HG03442 (cell line): Measurements from ENCODE around the gene RAPGEF4.

ENCODE experiments used
- ATAC-seq: cut with Tn5 transposase; IDR thresholded peaks from one replicate; pipeline ENCODE4 v1.9.1; 2021; ENCODE audit warnings: mild to moderate bottlenecking, moderate library complexity; ENCODE audit not compliant: unreplicated experiment

The RAPGEF4 gene

DNA sequence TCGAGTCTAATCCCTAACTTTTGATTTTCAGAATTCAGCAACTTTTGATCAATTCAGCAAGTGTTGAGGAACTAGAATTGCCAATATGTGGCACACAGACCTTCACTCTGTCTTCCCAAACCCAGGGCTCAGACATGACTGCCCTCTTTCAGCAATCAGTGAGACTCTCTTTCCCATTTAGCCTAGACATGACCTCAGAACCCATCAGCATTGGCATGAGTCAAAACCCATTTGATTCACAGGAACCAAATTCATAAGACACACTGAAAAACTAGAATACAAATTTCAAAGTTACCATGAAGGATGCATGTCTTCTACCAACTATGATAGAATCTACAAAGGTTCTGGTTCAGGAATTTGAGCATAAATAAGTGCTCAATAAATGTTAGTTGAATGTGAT is 226.4 kb downstream of the RAPGEF4 start:
- no peak for ATAC-seq

DNA sequence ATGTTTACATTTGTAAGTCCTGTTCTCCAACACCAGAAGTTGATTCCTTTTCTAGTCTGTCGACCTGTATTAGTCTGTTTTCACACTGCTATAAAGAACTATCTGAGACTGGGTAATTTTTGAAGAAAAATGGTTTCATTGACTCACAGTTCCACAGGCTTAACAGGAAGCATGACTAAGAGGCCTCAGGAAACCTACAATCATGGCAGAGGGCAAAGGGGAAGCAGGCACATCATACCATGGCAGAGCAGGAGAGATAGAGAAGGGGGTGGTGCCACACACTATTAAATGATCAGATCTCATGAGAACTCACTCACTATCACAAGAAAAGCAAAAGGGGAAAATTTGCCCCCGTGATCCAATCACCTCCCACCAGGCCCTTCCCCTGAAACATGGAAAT is 227.2 kb downstream of the RAPGEF4 start:
- no peak for ATAC-seq

DNA sequence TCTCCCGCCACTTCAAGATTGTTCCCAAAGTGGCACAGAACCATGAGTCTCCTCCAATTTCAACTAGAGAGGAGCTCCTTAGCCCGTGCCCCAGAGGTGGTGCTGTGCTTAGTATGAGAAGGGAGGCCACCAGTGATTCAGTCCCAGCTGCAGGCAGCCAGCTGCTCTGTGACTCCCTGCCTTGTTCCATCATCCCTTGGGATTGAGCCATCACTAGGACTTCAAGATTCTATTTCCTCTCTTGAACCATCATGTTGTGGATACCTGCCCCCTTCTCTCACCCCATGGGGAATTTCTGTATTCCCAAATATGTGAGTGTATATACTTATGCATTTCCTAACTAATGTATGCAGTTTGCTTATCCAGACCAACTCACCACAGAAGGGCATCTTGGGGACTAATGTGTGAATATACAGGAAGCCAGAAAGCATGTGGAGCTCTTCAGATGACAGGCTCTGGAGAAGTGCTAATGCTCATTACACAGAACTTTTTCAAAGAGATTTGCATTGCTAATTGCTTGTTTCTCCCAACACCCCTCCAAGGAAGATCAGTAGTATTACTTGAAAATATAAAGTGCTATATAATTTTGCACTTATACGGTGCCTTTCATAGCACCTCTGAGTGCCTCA is 229.0 kb downstream of the RAPGEF4 start:
- no peak for ATAC-seq

DNA sequence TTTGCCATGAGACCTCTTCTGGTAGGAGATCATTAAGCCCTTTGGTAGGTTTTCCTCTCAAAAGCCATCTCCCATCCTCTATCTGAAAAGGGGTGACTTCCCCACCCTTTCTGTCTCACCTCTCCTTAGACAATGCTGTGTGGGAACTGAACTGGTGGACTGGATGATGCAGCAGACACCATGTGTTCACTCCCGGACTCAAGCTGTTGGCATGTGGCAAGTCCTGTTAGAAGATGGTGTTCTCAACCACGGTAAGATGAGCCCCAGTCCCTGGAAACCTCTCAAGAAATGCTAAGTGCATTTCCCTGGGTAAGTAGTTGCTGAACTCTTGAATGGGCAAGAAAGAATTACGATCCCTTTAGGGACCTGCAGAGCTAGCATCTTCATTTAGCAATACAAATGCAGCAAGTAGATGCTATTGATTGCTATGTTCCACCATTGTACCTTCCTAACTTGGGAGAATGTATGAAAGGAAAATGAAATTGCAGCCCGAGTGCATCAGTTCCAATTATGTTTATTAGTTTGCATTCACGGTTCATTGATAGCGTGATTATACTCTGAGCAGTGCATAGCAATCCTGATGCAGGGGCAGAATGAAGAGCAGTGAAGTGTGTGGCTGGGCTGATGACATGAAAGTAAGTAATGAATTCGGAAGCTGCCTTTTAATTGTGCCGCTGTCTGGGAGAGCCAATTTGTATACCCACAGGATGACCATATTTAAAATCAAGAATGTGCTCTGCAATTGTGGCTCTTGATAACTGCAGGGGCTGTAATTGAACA is 230.0 kb downstream of the RAPGEF4 start:
- ATAC-seq, result no peak

DNA sequence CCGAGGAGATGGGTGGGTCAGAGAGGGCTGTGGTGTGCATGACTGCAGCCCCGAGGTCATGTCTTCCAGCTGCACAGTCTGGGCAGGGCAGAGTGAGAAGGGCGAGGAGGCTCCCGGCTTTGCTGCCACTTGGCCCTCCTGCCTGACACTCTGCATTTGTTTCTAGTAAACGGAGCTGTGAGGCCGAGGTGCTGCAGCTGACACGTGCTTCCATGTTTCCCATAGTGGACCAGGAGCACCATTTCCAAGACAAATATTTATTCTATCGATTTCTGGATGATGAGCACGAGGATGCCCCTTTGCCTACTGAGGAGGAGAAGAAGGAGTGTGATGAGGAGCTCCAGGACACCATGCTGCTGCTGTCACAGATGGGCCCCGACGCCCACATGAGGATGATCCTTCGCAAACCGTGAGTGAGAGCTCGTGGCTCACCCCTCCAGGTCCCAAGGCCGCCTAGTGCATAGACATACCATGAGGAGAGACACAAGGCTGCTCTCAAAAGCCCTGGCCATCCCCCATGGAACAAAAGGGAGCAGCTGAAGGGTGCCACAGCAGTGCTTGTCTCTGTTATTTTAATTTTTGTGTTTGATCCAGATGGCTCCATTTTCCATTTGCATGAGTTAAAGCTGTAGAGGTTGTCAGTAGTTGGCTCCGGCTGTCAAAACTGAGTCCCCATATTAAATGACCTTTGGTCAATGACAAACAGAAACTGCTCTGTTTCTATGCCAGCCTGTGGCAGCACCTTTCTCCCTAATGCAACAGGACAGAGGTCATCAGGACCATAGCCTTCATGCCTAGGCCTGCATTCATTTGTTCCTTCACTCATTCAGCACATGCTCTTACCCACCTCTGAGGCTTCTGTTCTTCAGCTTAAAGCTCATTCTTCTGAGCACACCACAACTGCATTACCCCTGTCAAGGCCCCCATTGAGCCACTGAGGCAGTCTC is 231.7 kb downstream of the RAPGEF4 start:
- ATAC-seq, result no peak

DNA sequence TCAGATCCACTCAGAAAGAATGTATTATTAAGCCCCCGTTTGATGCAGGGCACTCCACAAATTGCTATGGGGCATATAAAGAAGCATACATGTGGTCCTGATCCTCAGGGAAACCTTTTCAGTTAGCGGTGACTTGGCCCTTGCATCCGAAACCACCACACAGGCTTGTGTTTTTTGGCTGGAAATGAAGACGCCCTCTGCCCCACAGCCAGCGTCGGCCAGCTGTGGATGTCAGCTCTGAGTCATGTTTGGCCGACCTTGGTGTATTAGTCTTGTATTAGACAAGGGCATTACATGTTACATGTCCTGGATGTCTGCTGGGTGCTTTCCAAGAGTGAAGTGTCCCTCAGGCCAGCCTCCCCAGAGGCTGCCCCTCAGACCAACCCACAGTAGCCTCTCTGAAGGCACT is 232.4 kb downstream of the RAPGEF4 start:
- ATAC-seq, result no peak

DNA sequence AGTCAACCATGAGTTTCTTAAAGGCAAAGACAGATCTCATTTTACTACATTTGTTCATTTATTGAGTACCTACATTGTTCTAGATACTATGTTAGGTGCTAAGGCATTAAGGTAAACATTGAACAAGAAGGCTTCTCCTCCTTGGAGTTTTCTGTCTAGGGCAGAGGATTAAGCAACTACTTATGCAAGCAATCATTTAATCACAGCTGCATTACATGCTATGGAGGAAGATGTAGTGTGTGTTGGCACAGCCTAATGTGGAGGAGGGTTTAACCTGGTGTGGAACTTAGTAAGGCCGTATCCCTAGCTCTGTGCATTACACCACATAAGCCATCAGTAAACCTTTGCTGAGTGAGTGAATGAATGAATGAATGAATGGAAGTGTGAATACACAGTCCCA is 233.5 kb downstream of the RAPGEF4 start:
- ATAC-seq, result no peak

DNA sequence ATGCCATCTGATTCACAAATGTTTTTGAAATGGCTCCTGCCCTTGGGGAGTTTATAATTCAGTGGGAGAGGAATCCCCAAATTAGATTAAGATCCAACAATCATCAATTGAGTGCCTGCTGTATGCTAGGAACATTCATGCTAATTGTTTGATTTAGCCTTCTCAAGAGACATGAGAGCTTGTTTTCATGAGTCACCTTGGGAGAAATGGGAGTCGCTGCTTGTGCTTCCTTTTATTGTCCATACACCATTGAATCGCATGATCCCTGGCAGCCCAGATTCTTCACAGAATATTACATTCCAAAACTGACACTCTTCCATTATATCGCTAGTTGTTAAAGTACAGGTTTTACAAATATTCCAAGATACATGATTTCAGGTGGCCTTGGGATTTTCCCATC is 234.0 kb downstream of the RAPGEF4 start:
- ATAC-seq, result no peak

DNA sequence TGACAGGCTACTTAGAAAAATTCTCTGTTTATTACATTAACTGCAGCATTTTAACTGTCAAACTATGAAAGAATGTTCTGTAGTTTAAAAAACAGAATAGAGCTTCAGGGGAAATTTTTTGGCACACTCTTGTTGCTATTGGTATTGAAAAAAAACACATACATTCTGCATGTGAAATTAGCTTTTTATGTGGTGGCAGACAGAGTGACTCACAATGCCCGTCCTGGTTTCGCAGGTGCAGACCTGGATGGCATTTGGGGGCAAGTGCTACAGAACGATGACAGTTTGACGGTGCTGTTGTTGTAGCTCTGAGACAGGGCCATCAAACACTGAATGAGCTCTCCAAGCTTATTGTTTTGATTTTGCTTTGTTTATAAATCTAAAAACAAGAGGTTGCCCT is 235.0 kb downstream of the RAPGEF4 start:
- no peak for ATAC-seq

DNA sequence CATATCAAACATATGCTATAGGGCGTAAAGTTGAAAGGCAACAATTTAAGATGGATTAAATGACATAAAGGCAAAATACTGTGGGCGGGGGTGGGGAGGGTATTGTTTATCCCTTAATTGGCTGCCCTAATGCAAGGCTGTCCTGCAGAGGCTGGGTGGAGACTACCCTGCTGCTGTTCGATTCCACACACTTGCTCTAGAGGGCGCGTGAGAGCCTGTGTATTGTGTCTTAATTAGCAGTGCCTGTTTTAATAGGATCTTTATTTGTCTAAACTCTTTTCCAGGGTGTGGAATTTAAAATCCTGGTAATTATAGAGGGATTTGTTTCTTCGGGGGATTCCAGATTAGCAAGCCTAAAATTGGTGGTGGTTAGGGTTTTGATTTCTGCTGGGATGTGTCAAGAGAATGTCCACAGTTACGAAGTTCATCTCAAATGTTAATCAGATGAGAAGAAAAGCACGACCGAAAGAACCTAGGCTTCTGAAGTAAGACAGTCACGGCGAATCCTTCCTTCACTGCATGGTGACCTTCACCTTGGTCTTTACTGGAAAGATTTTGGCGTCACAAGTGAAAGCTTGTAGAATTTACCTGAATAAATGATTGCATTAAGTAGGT is 236.5 kb downstream of the RAPGEF4 start:
- no peak for ATAC-seq

DNA sequence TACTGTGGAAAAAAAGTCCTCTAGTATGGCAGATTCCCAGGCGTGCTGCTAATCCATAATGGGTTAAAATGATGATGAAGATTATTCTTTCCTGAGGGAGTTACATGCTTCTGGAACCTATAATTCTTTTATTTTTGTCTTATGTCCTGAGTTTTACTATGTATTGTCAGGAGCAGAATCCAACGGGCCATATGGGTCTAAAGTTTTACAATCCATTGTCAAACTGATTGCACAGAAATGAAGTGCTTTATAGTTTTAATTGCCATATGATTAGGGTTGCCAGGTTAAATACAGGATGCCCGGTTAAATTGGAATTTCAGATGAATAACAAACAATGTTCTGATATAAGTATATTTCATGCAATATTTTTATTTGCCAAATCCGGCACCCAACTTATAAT is 239.1 kb downstream of the RAPGEF4 start:
- no peak for ATAC-seq

DNA sequence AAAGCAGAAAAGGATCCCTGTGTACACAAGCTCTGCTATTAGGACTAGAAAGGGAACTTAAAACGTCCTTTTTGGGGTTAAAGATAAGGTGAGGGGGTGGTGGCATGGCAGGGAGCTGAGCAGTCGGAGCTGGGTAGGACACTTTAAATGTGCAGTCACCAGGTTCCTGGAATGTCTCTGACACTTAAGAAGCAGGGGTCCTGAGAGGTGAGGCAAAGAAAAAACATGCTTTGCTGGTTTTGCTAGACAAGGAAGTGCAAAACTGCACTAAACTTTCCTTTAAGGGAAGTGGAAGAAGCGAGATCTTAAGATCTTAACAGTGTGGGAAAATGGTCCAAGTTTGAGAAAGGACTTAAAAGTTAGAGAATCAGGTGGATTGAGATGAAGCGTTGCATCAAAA is 240.5 kb downstream of the RAPGEF4 start:
- no peak for ATAC-seq

DNA sequence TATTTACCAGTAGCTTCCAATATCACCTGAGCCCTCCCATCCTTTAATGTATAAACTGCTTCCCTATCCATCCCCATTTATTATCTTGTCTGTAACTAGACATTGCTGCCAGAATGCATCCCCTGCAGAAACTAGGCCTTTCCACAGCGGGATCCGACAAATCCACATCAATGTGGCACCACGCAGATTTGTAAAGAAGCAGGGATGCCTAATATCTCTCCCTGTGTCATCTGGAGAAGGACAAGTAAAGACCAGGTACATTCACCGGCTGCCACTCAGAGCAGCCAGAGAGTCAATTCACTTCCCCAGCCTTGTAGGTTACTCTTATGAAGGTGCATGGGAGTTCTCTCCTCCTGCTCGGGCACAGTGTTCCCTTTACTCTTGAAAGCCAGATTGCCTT is 241.2 kb downstream of the RAPGEF4 start:
- ATAC-seq, result no peak

DNA sequence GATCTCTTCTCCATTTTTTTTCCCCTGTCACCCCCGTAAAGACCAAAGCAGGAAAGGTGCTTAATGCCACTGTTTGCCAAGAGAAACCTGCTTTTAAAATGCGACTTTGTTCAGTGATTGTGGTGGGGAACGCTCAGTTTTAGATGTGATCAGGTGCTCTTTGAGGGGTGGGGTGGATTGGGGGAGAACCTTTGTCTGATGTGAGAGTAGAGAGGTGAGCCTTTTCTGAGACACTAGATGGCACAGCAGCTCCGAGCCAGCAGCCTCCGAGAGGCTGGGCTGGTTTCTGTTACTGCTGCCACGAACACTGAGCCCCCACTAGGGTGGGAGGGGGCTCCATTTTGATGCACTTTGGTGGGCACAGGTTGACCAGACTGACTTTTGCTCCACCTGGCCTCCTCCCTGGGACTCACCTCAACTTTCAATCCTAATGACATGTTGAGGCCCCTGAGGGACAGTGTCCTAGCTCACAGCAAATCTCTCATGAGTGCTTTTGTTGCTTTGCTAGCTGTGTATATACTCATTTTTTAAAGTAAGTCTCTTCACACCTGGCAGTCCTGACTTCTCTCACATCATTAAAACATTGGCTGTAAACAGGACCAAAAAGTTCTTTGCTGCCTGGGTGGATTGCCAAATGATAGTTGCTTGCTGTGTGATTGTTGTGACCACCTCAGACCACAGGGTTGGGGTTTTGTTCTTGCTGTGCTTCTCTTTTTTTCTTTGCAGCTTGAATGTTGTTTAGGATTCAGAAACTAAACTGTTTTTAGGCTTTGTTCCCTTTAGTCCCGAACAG is 241.8 kb downstream of the RAPGEF4 start:
- ATAC-seq, result no peak

DNA sequence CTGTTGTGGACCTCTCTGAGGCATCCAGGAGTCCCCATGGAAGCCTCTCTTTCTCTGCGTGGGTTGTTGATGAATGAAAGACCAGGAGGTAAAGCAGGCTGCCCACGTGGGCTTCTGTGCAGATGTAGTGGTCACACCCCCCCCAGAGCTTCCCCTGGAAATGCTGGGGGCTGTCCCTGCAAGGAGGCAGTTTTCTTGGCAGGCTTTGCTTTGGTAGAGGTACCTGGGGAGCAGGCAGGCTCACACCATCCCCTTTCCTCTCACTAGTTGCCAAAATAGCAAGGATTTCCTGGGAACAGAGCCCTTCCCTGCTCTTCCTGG is 242.4 kb downstream of the RAPGEF4 start:
- ATAC-seq, result no peak

DNA sequence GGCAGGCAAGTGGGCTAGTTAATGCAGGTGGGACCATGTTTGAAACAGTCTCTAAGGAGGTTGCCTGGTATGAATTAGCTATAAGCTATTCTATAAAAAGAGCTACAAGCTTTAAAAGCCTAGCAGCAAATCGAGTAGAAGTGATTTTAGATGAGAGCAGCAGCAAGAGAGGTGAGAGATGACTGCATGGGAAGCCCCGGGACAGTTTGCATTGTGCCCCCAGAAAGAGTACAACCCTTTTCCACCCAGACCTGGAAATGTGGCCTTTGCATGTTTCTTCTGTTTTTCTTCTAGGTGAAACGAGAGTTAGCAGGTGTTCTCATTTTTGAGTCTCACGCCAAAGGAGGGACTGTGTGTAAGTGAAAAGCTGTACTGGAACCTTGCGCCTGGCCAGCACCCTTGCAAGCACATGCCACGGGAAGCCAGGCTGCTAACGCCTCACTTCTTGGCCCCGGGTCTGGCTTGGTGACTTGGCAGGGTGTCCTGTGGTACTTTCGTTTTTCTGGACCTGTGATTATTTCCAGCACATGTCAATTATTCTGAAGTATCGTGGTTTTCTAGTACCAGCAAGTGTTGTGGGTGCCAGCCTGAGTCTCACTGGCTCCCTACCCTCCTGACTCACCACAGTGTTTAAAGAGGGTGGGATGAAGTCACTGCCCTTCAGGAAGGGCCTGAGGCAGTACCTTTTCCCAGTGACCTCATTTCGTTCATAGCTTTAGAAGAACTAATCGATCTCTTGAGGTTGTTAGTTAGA is 249.7 kb downstream of the RAPGEF4 start:
- ATAC-seq, result no peak

DNA sequence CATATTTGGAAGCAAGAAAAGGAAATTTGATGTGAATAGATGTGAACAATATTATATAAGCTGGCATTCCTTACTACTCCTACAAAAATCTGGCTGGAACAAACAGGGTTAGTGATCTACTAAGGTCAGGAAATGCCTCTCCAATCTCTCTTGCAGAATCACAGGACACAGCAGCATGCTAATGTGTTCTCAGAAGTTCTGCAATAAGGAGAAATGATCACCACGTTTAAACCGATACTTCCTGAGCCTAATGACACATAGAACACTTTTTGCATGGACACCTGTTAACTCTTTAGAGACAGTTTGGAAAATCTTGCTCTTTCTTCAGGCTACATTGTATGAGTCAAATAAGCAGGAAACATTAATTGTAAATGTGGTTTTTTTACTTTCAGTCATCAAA is 250.4 kb downstream of the RAPGEF4 start:
- ATAC-seq, result no peak

DNA sequence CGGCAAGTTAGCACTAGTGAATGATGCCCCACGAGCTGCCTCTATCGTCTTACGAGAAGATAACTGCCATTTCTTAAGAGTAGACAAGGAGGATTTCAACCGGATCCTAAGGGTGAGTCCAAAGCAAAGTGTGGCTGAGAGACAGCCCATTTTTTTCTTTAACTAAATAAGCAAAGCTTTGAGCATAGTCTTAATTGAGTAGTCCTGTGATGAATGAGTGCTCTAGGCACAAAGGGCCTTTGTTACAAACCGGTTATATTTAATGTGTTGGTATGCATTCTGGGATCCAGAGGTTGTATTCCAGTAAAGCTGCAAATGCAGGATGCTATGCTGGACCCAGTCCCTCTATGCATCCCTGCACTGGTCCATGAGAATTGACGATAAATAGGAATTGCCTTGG is 253.1 kb downstream of the RAPGEF4 start:
- ATAC-seq, result no peak

DNA sequence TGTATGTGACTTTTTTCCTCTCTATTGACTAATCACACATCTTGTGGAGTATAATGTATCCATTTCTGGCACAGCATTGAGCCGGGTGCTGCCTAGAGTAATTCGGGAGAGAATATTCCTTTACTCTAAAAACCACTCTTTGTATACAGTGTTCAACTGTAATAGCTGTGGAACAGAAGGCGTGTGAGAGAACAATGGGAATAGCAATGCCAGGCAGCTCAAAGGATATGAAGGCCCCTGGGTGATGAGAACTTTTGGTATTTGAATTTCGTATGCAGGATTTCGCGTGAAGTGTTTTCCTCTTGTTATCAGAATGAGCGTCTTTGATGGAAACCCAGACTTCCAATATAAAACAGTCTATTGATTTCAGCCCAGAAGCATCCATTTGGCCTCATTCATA is 255.4 kb downstream of the RAPGEF4 start:
- ATAC-seq, result no peak

DNA sequence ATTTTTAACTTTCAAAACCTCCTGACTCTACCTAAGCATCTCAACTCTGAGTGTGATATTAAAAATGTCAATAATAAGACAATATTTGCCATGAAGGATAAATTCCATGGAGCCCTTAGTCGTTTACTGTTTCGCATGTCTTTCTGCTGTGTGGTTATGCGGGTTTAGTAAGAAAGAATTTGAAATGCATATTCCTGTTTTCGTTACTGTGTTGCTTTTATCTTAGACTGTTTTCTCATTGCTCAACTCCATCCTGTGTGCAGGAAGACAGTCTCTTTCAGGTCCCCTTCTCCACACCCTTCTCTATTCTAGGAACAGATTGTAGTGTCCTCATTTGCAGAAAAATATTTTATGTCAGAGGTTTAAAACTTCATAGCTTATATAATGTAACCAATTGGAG is 257.5 kb downstream of the RAPGEF4 start:
- ATAC-seq, result no peak
